ENCODE measurements around the gene APBA2.

Gene APBA2

GRCh38 chr15:28984421-28985315, 98.9 kb downstream of the APBA2 start:
- Histone ChIP-seq H3K27me3 (ENCODE audit: insufficient read depth, low read length, poor library complexity) (no peaks in the 10 kb centered on the region), H3K4me3 (ENCODE audit: low read depth in 1 of 2, low read length in 2 of 2) (no peak overlapping the region), H3K4me2 (ENCODE audit: insufficient read depth, low read length) (no peak overlapping the region), H3K9ac (ENCODE audit: low read depth, low read length) (no peak overlapping the region), H3K36me3 (ENCODE audit: insufficient read depth, low read length) (no peaks in the 10 kb centered on the region), H3K9me3 (ENCODE audit: insufficient read depth, low read length, severe bottlenecking) (no peaks in the 10 kb centered on the region), H2AFZ (ENCODE audit: low read depth, low read length) (no peak overlapping the region), H4K20me1 (ENCODE audit: insufficient read depth, low read length) (no peaks in the 10 kb centered on the region), H3K79me2 (ENCODE audit: insufficient read depth, low read length) (no peaks in the 10 kb centered on the region), H3K4me1 (ENCODE audit: insufficient read depth, low read length) (no peaks in the 10 kb centered on the region), H3K27ac (ENCODE audit: low read length) (no peak overlapping the region)
- ATAC-seq (ENCODE audit: insufficient read depth, low read depth) (peak; percentile 55), DNase-seq (no peak)
- TF ChIP-seq EZH2 (IDR thresholded peaks at IDR 0.05; ENCODE audit: borderline replicate concordance, low read depth, low read length, severe bottlenecking) (no peak), CTCF (IDR thresholded peaks at IDR 0.05; ENCODE audit: borderline replicate concordance, extremely low read depth, low read length, poor library complexity, severe bottlenecking) (no peak)

- Histone ChIP-seq H2AFZ (ENCODE audit: low read depth, low read length) (no peak overlapping the region), H3K4me2 (ENCODE audit: insufficient read depth, low read length) (no peak overlapping the region), H3K4me1 (ENCODE audit: insufficient read depth, low read length) (no peaks in the 10 kb centered on the region), H3K4me3 (ENCODE audit: low read depth in 1 of 2, low read length in 2 of 2) (no peak overlapping the region), H3K9me3 (ENCODE audit: insufficient read depth, low read length, severe bottlenecking) (no peaks in the 10 kb centered on the region), H4K20me1 (ENCODE audit: insufficient read depth, low read length) (no peaks in the 10 kb centered on the region), H3K9ac (ENCODE audit: low read depth, low read length) (no peak overlapping the region), H3K27me3 (ENCODE audit: insufficient read depth, low read length, poor library complexity) (no peaks in the 10 kb centered on the region), H3K36me3 (ENCODE audit: insufficient read depth, low read length) (no peaks in the 10 kb centered on the region), H3K27ac (ENCODE audit: low read length) (no peak overlapping the region), H3K79me2 (ENCODE audit: insufficient read depth, low read length) (no peaks in the 10 kb centered on the region)
- DNase-seq (no peak), ATAC-seq (ENCODE audit: insufficient read depth, low read depth) (no peak)
- TF ChIP-seq EZH2 (IDR thresholded peaks at IDR 0.05; ENCODE audit: borderline replicate concordance, low read depth, low read length, severe bottlenecking) (no peak), CTCF (IDR thresholded peaks at IDR 0.05; ENCODE audit: borderline replicate concordance, extremely low read depth, low read length, poor library complexity, severe bottlenecking) (no peak)
Observed at GRCh38 chr15:28985316-28985645, 99.5 kb downstream of the APBA2 start.

GRCh38 chr15:28985691-28986090, 99.9 kb downstream of the APBA2 start:
- H3K4me1 ChIP-seq (ENCODE audit: insufficient read depth, low read length), result no peaks in the 10 kb centered on the region
- TF ChIP-seq CTCF (IDR thresholded peaks at IDR 0.05; ENCODE audit: borderline replicate concordance, extremely low read depth, low read length, poor library complexity, severe bottlenecking) (no peak), EZH2 (IDR thresholded peaks at IDR 0.05; ENCODE audit: borderline replicate concordance, low read depth, low read length, severe bottlenecking) (no peak)
- H4K20me1 ChIP-seq (ENCODE audit: insufficient read depth, low read length), result no peaks in the 10 kb centered on the region
- no peak overlapping the region for H3K9ac ChIP-seq (ENCODE audit: low read depth, low read length)
- H3K79me2 ChIP-seq (ENCODE audit: insufficient read depth, low read length), result no peaks in the 10 kb centered on the region
- DNase-seq, result no peak
- no peaks in the 10 kb centered on the region for H3K27me3 ChIP-seq (ENCODE audit: insufficient read depth, low read length, poor library complexity)
- ATAC-seq (ENCODE audit: insufficient read depth, low read depth), result no peak
- no peaks in the 10 kb centered on the region for H3K36me3 ChIP-seq (ENCODE audit: insufficient read depth, low read length)
- no peak overlapping the region for H3K27ac ChIP-seq (ENCODE audit: low read length)
- H2AFZ ChIP-seq (ENCODE audit: low read depth, low read length), result no peak overlapping the region
- no peaks in the 10 kb centered on the region for H3K9me3 ChIP-seq (ENCODE audit: insufficient read depth, low read length, severe bottlenecking)
- no peak overlapping the region for H3K4me3 ChIP-seq (ENCODE audit: low read depth in 1 of 2, low read length in 2 of 2)
- no peak overlapping the region for H3K4me2 ChIP-seq (ENCODE audit: insufficient read depth, low read length)

Data from DND-41 (cell line).